HEK293 (cell line): Measurements from ENCODE around the gene CCDC57.
A peak's percentile ranks its signal among the peaks of the same experiment; 100 is the strongest.

Experiments
- CTCF ChIA-PET: fragments of 350-600 bp; formaldehyde crosslinking; extraction: SDS; loops from one replicate; lab custom pipeline; 2021; ENCODE audit warnings: antibody characterized with exemption; lab: Yijun Ruan, JAX
- POLR2A ChIA-PET: fragments of 300-600 bp; formaldehyde crosslinking; extraction: SDS; loops from one replicate; lab custom pipeline; 2020; ENCODE audit warnings: antibody characterized with exemption, inconsistent platforms; lab: Yijun Ruan, JAX
- H3K27ac ChIP-seq: fragments of 200-500 bp; sonication (Bioruptor generic); 2 replicates; pipeline ENCODE4 v1.5.1; 2014; ENCODE audit warnings: low read depth, low read length, control low read depth, inconsistent platforms; ENCODE audit errors: extremely low read depth
- H3K36me3 ChIP-seq, 2 experiments: fragments of 200-500 bp in 1 of 2; sonication (Bioruptor generic) in 1 of 2; 1 replicate in 1 of 2; 2 replicates in 1 of 2; pipeline ENCODE4 v1.5.1; 2014 to 2017; ENCODE audit warnings: inconsistent platforms in 2 of 2, low read length in 2 of 2; ENCODE audit not compliant: control insufficient read depth in 2 of 2, insufficient read depth in 1 of 2
- H3K4me1 ChIP-seq: fragments of 200-500 bp; sonication (Bioruptor generic); 2 replicates; pipeline ENCODE4 v1.5.1; 2014; ENCODE audit warnings: mild to moderate bottlenecking, low read length, inconsistent platforms; ENCODE audit not compliant: control insufficient read depth, insufficient read depth
- H3K4me3 ChIP-seq: 2 replicates; pipeline ENCODE4 v1.5.1; 2011; ENCODE audit warnings: low read depth, mild to moderate bottlenecking, control low read depth, low read length, moderate library complexity
- H3K9me3 ChIP-seq: fragments of 200-500 bp; sonication (Bioruptor generic); 2 replicates; pipeline ENCODE4 v1.5.1; 2014; ENCODE audit warnings: low read depth, low read length, inconsistent platforms; ENCODE audit not compliant: control insufficient read depth, insufficient read depth
- BCL6B ChIP-seq: fragments of 450-650 bp; formaldehyde crosslinking; IDR thresholded peaks from 2 replicates; pipeline ENCODE4 v1.5.1; 2017; ENCODE audit warnings: missing biosample characterization, missing genetic modification characterization
- CTCF ChIP-seq: fragments of 450-650 bp; formaldehyde crosslinking; IDR thresholded peaks from 2 replicates; pipeline ENCODE4 v1.5.1; 2016; ENCODE audit warnings: missing biosample characterization, missing genetic modification characterization
- GLI2 ChIP-seq: fragments of 450-650 bp; formaldehyde crosslinking; IDR thresholded peaks from 2 replicates; pipeline ENCODE4; 2017; ENCODE audit warnings: missing biosample characterization, missing genetic modification characterization, low read depth, borderline replicate concordance
- GLIS2 ChIP-seq: fragments of 450-650 bp; formaldehyde crosslinking; IDR thresholded peaks from 2 replicates; pipeline ENCODE4 v1.5.1; 2016; ENCODE audit warnings: missing biosample characterization, missing genetic modification characterization
- PATZ1 ChIP-seq: fragments of 450-650 bp; formaldehyde crosslinking; IDR thresholded peaks from 2 replicates; pipeline ENCODE4 v1.5.1; 2016; ENCODE audit warnings: missing biosample characterization, missing genetic modification characterization
- YY2 ChIP-seq: fragments of 450-650 bp; formaldehyde crosslinking; IDR thresholded peaks from 2 replicates; pipeline ENCODE4 v1.5.1; 2016; ENCODE audit warnings: missing biosample characterization, missing genetic modification characterization
- ZNF530 ChIP-seq: fragments of 450-650 bp; formaldehyde crosslinking; IDR thresholded peaks from 2 replicates; pipeline ENCODE4 v1.5.1; 2016; ENCODE audit warnings: low read depth, missing biosample characterization, missing genetic modification characterization
- ZNF580 ChIP-seq: fragments of 450-650 bp; formaldehyde crosslinking; IDR thresholded peaks from 2 replicates; pipeline ENCODE4 v1.5.1; 2016; ENCODE audit warnings: missing biosample characterization, missing genetic modification characterization
- ZNF600 ChIP-seq: fragments of 450-650 bp; formaldehyde crosslinking; IDR thresholded peaks from 2 replicates; pipeline ENCODE4 v1.5.1; 2016; ENCODE audit warnings: missing biosample characterization, missing genetic modification characterization
- ZNF626 ChIP-seq: fragments of 450-650 bp; sonication (Bioruptor Pico); formaldehyde crosslinking; IDR thresholded peaks from 2 replicates; pipeline ENCODE4 v1.5.1; 2018; ENCODE audit warnings: missing biosample characterization, missing genetic modification characterization, inconsistent platforms
- ZNF707 ChIP-seq: fragments of 450-650 bp; formaldehyde crosslinking; IDR thresholded peaks from 2 replicates; pipeline ENCODE4 v1.5.1; 2016; ENCODE audit warnings: missing biosample characterization, missing genetic modification characterization
- ZSCAN16 ChIP-seq: fragments of 450-650 bp; formaldehyde crosslinking; IDR thresholded peaks from 2 replicates; pipeline ENCODE4 v1.5.1; 2016; ENCODE audit warnings: missing biosample characterization, missing genetic modification characterization
- TF ChIP-seq, protein P1 (sequence below): fragments of 450-650 bp; formaldehyde crosslinking; IDR thresholded peaks from 2 replicates; pipeline ENCODE4 v1.5.1; 2016; ENCODE audit warnings: missing biosample characterization, missing genetic modification characterization

Gene CCDC57

GRCh38 chr17:82076785-82077591 is 135.7 kb downstream of the CCDC57 start:
- no peak for TF ChIP-seq GLI2 (tag by site-specific recombination)
- TF ChIP-seq CTCF (tag by site-specific recombination) = no peak
- 0 out of 2 replicates have a peak, but pooled peaks have one; percentile 8 for TF ChIP-seq GLIS2 (tag by site-specific recombination)
- CTCF ChIA-PET = interaction anchor here (0.6 to 2.2 kb wide), 3 partner anchors 16 to 47 kb away, joined by 3 to 13 read pairs (median 5); no protein-coding TSS in a partner anchor
- POLR2A ChIA-PET = interaction anchor here (0.9 to 3.1 kb wide), 9 partner anchors 10 to 54 kb away, joined by 3 to 15 read pairs (median 6); partner anchors contain the start of genes CENPX, DUS1L and LRRC45
- Histone ChIP-seq H3K27ac (no peak overlapping the region), H3K4me1 (no peaks in the 10 kb centered on the region), H3K4me3 (no peak overlapping the region), H3K9me3 (no peaks in the 10 kb centered on the region), H3K36me3 (peaks cover 12 to 46% of the 10 kb centered on the region in 2 experiments)

GRCh38 chr17:82076018-82076784 is 136.4 kb downstream of the CCDC57 start:
- Histone ChIP-seq H3K36me3 (peaks cover 12 to 38% of the 10 kb centered on the region in 2 experiments), H3K4me3 (no peak overlapping the region), H3K9me3 (no peaks in the 10 kb centered on the region), H3K27ac (no peak overlapping the region), H3K4me1 (no peaks in the 10 kb centered on the region)
- CTCF ChIA-PET = interaction anchor here (0.9 to 2.2 kb wide), 3 partner anchors 10 to 46 kb away, joined by 5 to 13 read pairs (median 5); partner anchors contain the start of gene DUS1L
- POLR2A ChIA-PET = interaction anchor here (0.9 to 3.1 kb wide), 9 partner anchors 10 to 53 kb away, joined by 3 to 15 read pairs (median 6); partner anchors contain the start of genes CENPX, DUS1L and LRRC45
- TF ChIP-seq, protein P1, sequence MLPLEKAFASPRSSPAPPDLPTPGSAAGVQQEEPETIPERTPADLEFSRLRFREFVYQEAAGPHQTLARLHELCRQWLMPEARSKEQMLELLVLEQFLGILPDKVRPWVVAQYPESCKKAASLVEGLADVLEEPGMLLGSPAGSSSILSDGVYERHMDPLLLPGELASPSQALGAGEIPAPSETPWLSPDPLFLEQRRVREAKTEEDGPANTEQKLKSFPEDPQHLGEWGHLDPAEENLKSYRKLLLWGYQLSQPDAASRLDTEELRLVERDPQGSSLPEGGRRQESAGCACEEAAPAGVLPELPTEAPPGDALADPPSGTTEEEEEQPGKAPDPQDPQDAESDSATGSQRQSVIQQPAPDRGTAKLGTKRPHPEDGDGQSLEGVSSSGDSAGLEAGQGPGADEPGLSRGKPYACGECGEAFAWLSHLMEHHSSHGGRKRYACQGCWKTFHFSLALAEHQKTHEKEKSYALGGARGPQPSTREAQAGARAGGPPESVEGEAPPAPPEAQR (tag by site-specific recombination) = no peak
- TF ChIP-seq BCL6B (tag by site-specific recombination) = no peak
- no peak for TF ChIP-seq ZNF580 (tag by site-specific recombination)
- no peak for TF ChIP-seq ZNF530 (tag by site-specific recombination)
- TF ChIP-seq ZNF600 (tag by site-specific recombination) = 0 out of 2 replicates have a peak, but pooled peaks have one; percentile 9
- TF ChIP-seq YY2 = no peak
- TF ChIP-seq PATZ1 = 0 out of 2 replicates have a peak, but pooled peaks have one; percentile 21
- no peak for TF ChIP-seq ZNF626 (tag by site-specific recombination)
- no peak for TF ChIP-seq ZNF707 (tag by site-specific recombination)
- TF ChIP-seq ZSCAN16 (tag by site-specific recombination) = no peak
